Keratinocyte (primary cell): ENCODE measurements around the gene PLA2G10. TPM values are rescaled to one million over a fixed set of nuclear protein-coding genes. Genes with fewer than 3 reads are reported as not detected.
A peak's percentile ranks its signal among the peaks of the same experiment; 100 is the strongest.

Experiments used
- DNase-seq: peaks from one replicate; pipeline ENCODE4 v3.0.0-alpha.2; 2011; ENCODE audit warnings: low read depth, missing footprints, low spot score
- FAIRE-seq: peaks from 2 replicates; lab custom pipeline; 2011; peaks lifted over from hg19 to GRCh38; lab: Jason Lieb, UNC
- H2AFZ ChIP-seq: 2 replicates; pipeline ENCODE4 v1.6.0; 2012; ENCODE audit warnings: low read length, control low read depth, inconsistent platforms; ENCODE audit not compliant: control insufficient read depth
- H3K27ac ChIP-seq: 2 replicates; pipeline ENCODE4 v1.5.1; 2011; ENCODE audit warnings: low read length; ENCODE audit not compliant: control insufficient read depth, insufficient read depth
- H3K27me3 ChIP-seq: 3 replicates; pipeline ENCODE4 v1.6.0; 2011; ENCODE audit warnings: low read length; ENCODE audit not compliant: control insufficient read depth, insufficient read depth; ENCODE audit errors: extremely low read depth
- H3K36me3 ChIP-seq, 2 experiments: 2 replicates in 1 of 2; 3 replicates in 1 of 2; pipeline ENCODE4 v1.5.1; 2011; ENCODE audit warnings: low read length in 2 of 2, mild to moderate bottlenecking in 1 of 2; ENCODE audit not compliant: control insufficient read depth in 2 of 2, insufficient read depth in 2 of 2; ENCODE audit errors: extremely low read depth in 1 of 2
- H3K4me1 ChIP-seq: 3 replicates; pipeline ENCODE4 v1.5.1; 2011; ENCODE audit warnings: low read length; ENCODE audit not compliant: control insufficient read depth, insufficient read depth; ENCODE audit errors: extremely low read depth
- H3K4me2 ChIP-seq: 3 replicates; pipeline ENCODE4 v1.6.0; 2011; ENCODE audit warnings: low read depth, low read length; ENCODE audit not compliant: control insufficient read depth, insufficient read depth; ENCODE audit errors: extremely low read depth
- H3K4me3 ChIP-seq, 3 experiments: fragments of 200-600 bp in 1 of 3; sonication (generic) in 1 of 3; 2 replicates in 2 of 3; 3 replicates in 1 of 3; pipeline ENCODE4 v1.5.1; 2011 to 2016; ENCODE audit warnings: low read length in 3 of 3, mild to moderate bottlenecking in 3 of 3, control low read depth in 2 of 3, inconsistent platforms in 1 of 3, low read depth in 1 of 3, mixed read lengths in 1 of 3, mixed run types in 1 of 3, moderate library complexity in 1 of 3; ENCODE audit not compliant: control insufficient read depth in 2 of 3, insufficient read depth in 2 of 3; ENCODE audit errors: extremely low read depth in 1 of 3
- H3K79me2 ChIP-seq: 2 replicates; pipeline ENCODE4 v1.6.0; 2012; ENCODE audit warnings: low read length; ENCODE audit not compliant: control insufficient read depth, insufficient read depth
- H3K9ac ChIP-seq: 3 replicates; pipeline ENCODE4 v1.6.0; 2011; ENCODE audit warnings: low read length; ENCODE audit not compliant: control insufficient read depth, insufficient read depth; ENCODE audit errors: extremely low read depth
- H3K9me1 ChIP-seq: 3 replicates; pipeline ENCODE4 v1.6.0; 2011; ENCODE audit warnings: low read length; ENCODE audit not compliant: control insufficient read depth, insufficient read depth; ENCODE audit errors: extremely low read depth
- H3K9me3 ChIP-seq: 2 replicates; pipeline ENCODE4 v1.5.1; 2012; ENCODE audit warnings: low read depth, low read length; ENCODE audit not compliant: control insufficient read depth
- H4K20me1 ChIP-seq: 3 replicates; pipeline ENCODE4 v1.6.0; 2011; ENCODE audit warnings: low read length; ENCODE audit not compliant: control insufficient read depth, insufficient read depth; ENCODE audit errors: extremely low read depth
- CTCF ChIP-seq, 3 experiments: IDR thresholded peaks in 1 of 3; conservative IDR thresholded peaks in 1 of 3; optimal IDR thresholded peaks in 1 of 3; 2 replicates in 2 of 3; 3 replicates in 1 of 3; pipeline versions ENCODE3 to v1.5.1; 2011; ENCODE audit warnings: low read length in 3 of 3, mild to moderate bottlenecking in 3 of 3, moderate library complexity in 2 of 3, control low read depth in 1 of 3, inconsistent platforms in 1 of 3; ENCODE audit not compliant: insufficient read depth in 2 of 3; ENCODE audit errors: extremely low read depth in 1 of 3
- EZH2 ChIP-seq: IDR thresholded peaks from one replicate; pipeline ENCODE4 v1.6.1; 2012; ENCODE audit warnings: inconsistent platforms, mild to moderate bottlenecking, low read length, moderate library complexity
- dilution Hi-C: fragments of 300-500 bp; cut with MboI; formaldehyde crosslinking; loops from one replicate; pipeline ENCODE4 v1.7.0; 2020; ENCODE audit warnings: low sequenced_read_pairs; ENCODE audit not compliant: extremely low pct_ligation_motif_present
- polyA plus RNA-seq, 5 experiments: library from polyadenylated mRNA; depleted of rRNA in 3 of 5; stranded (reverse) in 3 of 5; stranded (forward) in 1 of 5; unstranded in 1 of 5; fragments of >200 nt; gene quantifications; 1 replicate in 1 of 5; 2 replicates in 3 of 5; 3 replicates in 1 of 5; pipeline versions ENCODE4 v1.2.1 to v1.2.3, GENCODE V29; 2011 to 2012; ENCODE audit warnings: missing spikeins in 2 of 5, low read depth in 1 of 5, low replicate concordance in 1 of 5

PLA2G10 gene
- polyA plus RNA-seq, 1 donor (not counting 4 experiments of a cell fraction or from before 2014, with no cell fraction given) = 1.0 TPM

- Histone ChIP-seq H3K9me3 (no peaks in the 10 kb centered on the region), H3K9ac (no peak overlapping the region), H3K4me1 (peaks cover 16% of the 10 kb centered on the region), H4K20me1 (peaks cover 2% of the 10 kb centered on the region), H3K36me3 (peaks cover 21 to 34% of the 10 kb centered on the region in 2 experiments), H3K79me2 (peaks cover 13% of the 10 kb centered on the region), H3K4me3 (no peak overlapping the region), H3K9me1 (no peaks in the 10 kb centered on the region), H2AFZ (no peak overlapping the region), H3K4me2 (no peak overlapping the region), H3K27ac (no peak overlapping the region), H3K27me3 (no peaks in the 10 kb centered on the region)
- dilution Hi-C loops = no loop called here
- FAIRE-seq (no peak), DNase-seq (no peak)
- TF ChIP-seq CTCF (optimal IDR thresholded peaks at IDR 0.05 in 1 of 3, IDR thresholded peaks at IDR 0.05 in 1 of 3, conservative IDR thresholded peaks at IDR 0.05 in 1 of 3; ENCODE audit: extremely low read depth in 1 of 3, insufficient read depth in 2 of 3, low read length in 3 of 3) (no peak), EZH2 (no peak)
Measured at GRCh38 chr16:14652726-14653125, 41.4 kb downstream of the PLA2G10 start.

- Histone ChIP-seq H3K4me2 (peak overlapping the region; percentile 63), H3K9me3 (no peaks in the 10 kb centered on the region), H3K9ac (peak overlapping the region; percentile 59), H3K9me1 (no peaks in the 10 kb centered on the region), H4K20me1 (peaks cover 5% of the 10 kb centered on the region), H3K79me2 (peaks cover 31% of the 10 kb centered on the region), H3K4me1 (peaks cover 16% of the 10 kb centered on the region), H3K27ac (peak overlapping the region; percentile 83), H2AFZ (no peak overlapping the region), H3K4me3 (no peak overlapping the region), H3K27me3 (no peaks in the 10 kb centered on the region), H3K36me3 (peaks cover 22 to 38% of the 10 kb centered on the region in 2 experiments)
- DNase-seq = peak; percentile 75
- no peak for TF ChIP-seq EZH2
- TF ChIP-seq CTCF (optimal IDR thresholded peaks at IDR 0.05 in 1 of 3, IDR thresholded peaks at IDR 0.05 in 1 of 3, conservative IDR thresholded peaks at IDR 0.05 in 1 of 3; ENCODE audit: extremely low read depth in 1 of 3, insufficient read depth in 2 of 3, low read length in 3 of 3) = no peak
- FAIRE-seq = peak; percentile 85
- dilution Hi-C loops = no loop called here
Measured at GRCh38 chr16:14650629-14651028, 43.5 kb downstream of the PLA2G10 start.
